ENCODE data around the gene CTNNA3. TPM values are rescaled to one million over a fixed set of nuclear protein-coding genes. Genes with fewer than 3 reads are reported as not detected.

CTNNA3 gene
- total RNA-seq, 6 experiments from 2014 or later, result 0.19 to 3.6 (median 1.2) TPM

GRCh38 chr10:65893676-65894075, 1802.3 kb downstream of the CTNNA3 start:
- H3K27ac ChIP-seq, result no peak overlapping the region
- DNase-seq, result no peak

GRCh38 chr10:65892284-65892683, 1803.7 kb downstream of the CTNNA3 start:
- Histone ChIP-seq H3K27me3 (no peaks in the 10 kb centered on the region), H3K36me3 (no peaks in the 10 kb centered on the region), H3K4me3 (no peak overlapping the region), H3K4me1 (no peaks in the 10 kb centered on the region), H3K9me3 (peaks cover 0 to 2% (median 0%) of the 10 kb centered on the region in 4 donors), H3K27ac (no peak overlapping the region)
- ATAC-seq (no peak), DNase-seq (no peak)
- TF ChIP-seq CTCF (IDR thresholded peaks at IDR 0.05) (no peak), POLR2A (IDR thresholded peaks at IDR 0.05) (no peak)
- intact Hi-C loops (cut with DNase I), result no loop called here
- WGBS (ENCODE audit: insufficient coverage, low coverage, low lambda C conversion rate, missing lambda C conversion rate), result 66% methylated on average over 3 of the region's 3 CpGs

More at GRCh38 chr10:65893676-65894075, 1802.3 kb downstream of the CTNNA3 start:
- ATAC-seq, result no peak
- H3K27me3 ChIP-seq, result no peaks in the 10 kb centered on the region
- TF ChIP-seq CTCF (IDR thresholded peaks at IDR 0.05), result no peak
- no peak for TF ChIP-seq POLR2A (IDR thresholded peaks at IDR 0.05)
- H3K36me3 ChIP-seq, result no peaks in the 10 kb centered on the region
- H3K4me1 ChIP-seq, result no peaks in the 10 kb centered on the region
- intact Hi-C loops (cut with DNase I), result no loop called here
- peaks cover 0 to 2% (median 0%) of the 10 kb centered on the region in 4 donors for H3K9me3 ChIP-seq
- no peak overlapping the region for H3K4me3 ChIP-seq
- WGBS (ENCODE audit: insufficient coverage, low coverage, low lambda C conversion rate, missing lambda C conversion rate), result 70% methylated on average over 3 of the region's 3 CpGs

- no peak overlapping the region for H3K4me3 ChIP-seq
- ATAC-seq (peak in 1 of 4 donors; percentile 35), DNase-seq (no peak)
- TF ChIP-seq POLR2A (IDR thresholded peaks at IDR 0.05) (no peak), CTCF (IDR thresholded peaks at IDR 0.05) (no peak)
- no peaks in the 10 kb centered on the region for H3K4me1 ChIP-seq
- H3K27me3 ChIP-seq, result no peaks in the 10 kb centered on the region
- H3K27ac ChIP-seq, result no peak overlapping the region
- peaks cover 0 to 2% (median 0%) of the 10 kb centered on the region in 4 donors for H3K9me3 ChIP-seq
- no peaks in the 10 kb centered on the region for H3K36me3 ChIP-seq
- intact Hi-C loops (cut with DNase I), result no loop called here
- WGBS (ENCODE audit: insufficient coverage, low coverage, low lambda C conversion rate, missing lambda C conversion rate), result 12% methylated on average over 3 of the region's 3 CpGs
Observed at GRCh38 chr10:65891073-65891981, 1804.7 kb downstream of the CTNNA3 start.

- Histone ChIP-seq H3K27ac (no peak overlapping the region), H3K4me1 (no peaks in the 10 kb centered on the region), H3K9me3 (no peaks in the 10 kb centered on the region), H3K4me3 (no peak overlapping the region), H3K36me3 (no peaks in the 10 kb centered on the region), H3K27me3 (no peaks in the 10 kb centered on the region)
- intact Hi-C loops (cut with DNase I), result no loop called here
- TF ChIP-seq CTCF (IDR thresholded peaks at IDR 0.05) (no peak), POLR2A (IDR thresholded peaks at IDR 0.05) (no peak)
- DNase-seq (no peak), ATAC-seq (no peak)
Observed at GRCh38 chr10:65864529-65864928, 1831.5 kb downstream of the CTNNA3 start.

Data from right lobe of liver (tissue), 6 donors.